Measurements from ENCODE around the gene ZNF224.

Gene ZNF224

DNA sequence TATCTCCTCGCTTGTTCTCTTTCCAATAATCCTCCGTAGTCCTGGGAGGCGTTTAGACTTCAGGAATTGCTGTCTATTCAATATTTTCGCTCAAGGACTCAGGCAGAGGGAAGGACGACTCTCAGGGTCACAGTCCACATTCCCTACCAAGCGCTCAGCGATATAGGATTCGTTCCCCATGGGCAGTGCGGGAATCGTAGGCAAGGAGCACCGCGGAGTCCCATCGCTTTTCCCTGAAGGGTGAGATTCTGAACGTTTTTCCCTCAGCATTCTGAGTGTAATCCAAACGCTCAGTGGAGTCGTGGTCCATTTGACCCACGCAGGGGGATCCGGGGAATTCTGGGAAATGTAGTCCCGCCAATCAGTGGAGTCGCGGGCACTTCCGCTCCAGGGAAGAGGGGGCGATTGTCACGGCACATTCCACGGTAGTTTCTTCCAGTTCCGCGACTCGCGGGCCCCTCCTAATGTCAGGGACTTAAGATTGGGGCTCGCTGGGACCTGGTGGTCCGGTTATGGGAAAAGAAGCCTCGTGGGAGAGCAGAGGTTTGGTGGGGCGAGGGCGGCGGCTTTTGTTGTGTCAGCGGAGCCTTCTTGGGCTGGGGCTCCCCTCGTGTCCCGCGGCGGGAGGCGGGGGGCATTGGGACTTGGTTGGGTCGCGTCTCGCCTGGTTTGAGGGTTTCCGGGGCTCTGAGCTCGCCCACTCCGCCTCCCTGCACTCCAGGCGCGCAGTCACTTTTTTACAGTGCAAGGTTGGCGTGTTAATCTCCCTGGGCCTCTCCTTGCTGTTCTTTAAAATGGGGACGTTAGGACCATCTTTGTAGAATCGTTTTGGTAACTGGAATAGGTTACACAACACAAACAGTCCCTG, 47.3 kb downstream of the ZNF224 start, which contains the start of gene ZNF234:
Gene ZNF234, plus strand, starts transcription at position 364 of the 868 bp plus-strand sequence. CDS start 3,079 bp downstream, outside the sequence.
- no peak for FAIRE-seq

DNA sequence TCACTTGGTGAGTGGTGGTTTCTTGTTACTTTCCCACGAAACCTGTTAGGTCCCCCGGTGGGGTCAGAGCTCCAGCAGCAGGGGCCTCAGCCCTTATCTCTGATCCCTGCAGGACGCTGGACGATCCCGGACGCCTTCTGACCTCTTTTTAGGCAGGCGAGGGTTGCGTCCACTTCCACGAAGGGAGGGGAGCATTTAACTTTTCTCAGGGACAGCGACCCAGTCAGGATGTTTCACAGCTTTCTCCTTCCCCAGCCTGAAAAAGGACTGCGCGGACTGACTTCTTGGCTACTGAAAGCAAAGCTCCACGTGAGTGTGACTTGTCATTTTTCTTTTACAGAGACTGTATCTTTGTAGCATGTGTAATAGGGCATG, 47.9 kb downstream of the ZNF224 start:
- FAIRE-seq = no peak

DNA sequence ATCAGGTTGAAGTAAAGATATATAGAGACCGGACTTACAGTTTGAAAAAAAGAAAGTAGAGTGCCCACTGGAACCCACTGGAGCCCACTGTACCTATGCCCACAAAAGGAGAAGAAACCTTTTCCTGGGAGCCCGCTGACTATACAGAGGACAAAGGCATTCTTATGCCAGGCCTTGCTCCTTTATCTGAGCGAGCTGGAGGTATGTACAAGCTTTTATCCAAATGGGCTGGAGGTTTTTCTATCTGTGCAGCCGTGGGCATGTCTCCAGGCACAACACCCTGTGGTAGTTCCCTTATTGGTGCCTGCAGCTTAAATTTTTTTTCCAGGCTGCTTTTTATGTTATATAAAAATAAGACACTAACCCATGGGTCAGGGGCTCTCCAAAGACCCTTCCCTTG, 55.6 kb downstream of the ZNF224 start:
- no peak for FAIRE-seq

DNA sequence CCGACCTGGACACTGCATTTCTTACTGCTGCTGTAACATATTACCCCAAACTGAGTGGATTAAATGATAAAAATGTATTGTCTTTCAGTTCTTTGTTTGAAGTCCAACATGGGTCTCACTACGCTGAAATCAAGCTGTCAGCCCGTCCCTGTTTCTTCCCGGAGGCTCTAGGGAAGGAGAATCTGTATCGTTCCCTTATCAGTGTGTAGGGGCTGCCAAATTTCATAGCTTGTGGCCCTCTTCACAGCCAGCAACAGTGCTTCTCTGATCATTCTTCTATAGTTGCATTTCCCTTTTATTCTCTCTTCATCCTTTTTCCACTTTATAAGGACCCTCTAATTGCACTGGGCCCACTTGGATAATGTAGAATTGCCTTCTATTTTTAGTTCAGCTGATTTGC, 57.3 kb downstream of the ZNF224 start:
- FAIRE-seq = no peak

DNA sequence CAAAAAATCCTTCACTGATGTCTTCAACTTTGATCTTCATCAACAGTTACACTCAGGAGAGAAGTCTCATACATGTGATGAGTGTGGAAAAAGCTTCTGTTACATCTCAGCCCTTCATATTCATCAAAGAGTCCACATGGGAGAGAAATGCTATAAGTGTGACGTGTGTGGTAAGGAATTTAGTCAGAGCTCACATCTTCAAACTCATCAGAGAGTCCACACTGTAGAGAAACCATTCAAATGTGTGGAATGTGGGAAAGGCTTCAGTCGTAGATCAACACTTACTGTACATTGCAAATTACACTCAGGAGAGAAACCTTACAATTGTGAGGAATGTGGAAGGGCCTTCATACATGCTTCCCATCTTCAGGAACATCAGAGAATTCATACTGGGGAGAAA, 62.3 kb downstream of the ZNF224 start:
- FAIRE-seq = no peak

All from G401.6 (cell line).